Kidney (tissue), 14 donors: ENCODE data around the gene IL9. TPM values are rescaled to one million over a fixed set of nuclear protein-coding genes. Genes with fewer than 3 reads are reported as not detected.

ENCODE experiments used
- DNase-seq, 5 donors: peaks; one replicate each; pipeline ENCODE4 v3.0.0-alpha.2; 2013 to 2020
- FAIRE-seq: peaks from 2 replicates; lab custom pipeline; 2012; peaks lifted over from hg19 to GRCh38; lab: Jason Lieb, UNC
- H3K27ac ChIP-seq, 2 donors: one replicate each; pipeline ENCODE4 v1.7.0; 2013; ENCODE audit warnings: low read depth in 2 of 2, low read length in 2 of 2, inconsistent platforms in 1 of 2
- H3K27me3 ChIP-seq: one replicate; pipeline ENCODE4 v1.7.1; 2013; ENCODE audit warnings: low read length, inconsistent platforms; ENCODE audit not compliant: control insufficient read depth, insufficient read depth
- H3K36me3 ChIP-seq, 3 donors: one replicate each; pipeline versions ENCODE4 v1.7.0 to v1.7.1; 2013; ENCODE audit warnings: low read length in 3 of 3, control low read depth in 1 of 3, inconsistent platforms in 1 of 3; ENCODE audit not compliant: insufficient read depth in 3 of 3, control insufficient read depth in 2 of 3
- H3K4me1 ChIP-seq, 3 donors: one replicate each; pipeline versions ENCODE4 v1.7.0 to v1.7.1; 2013; ENCODE audit warnings: low read length in 3 of 3, inconsistent platforms in 1 of 3, low read depth in 1 of 3; ENCODE audit not compliant: control insufficient read depth in 2 of 3, insufficient read depth in 2 of 3
- H3K4me3 ChIP-seq, 3 donors: one replicate each; pipeline versions ENCODE4 v1.7.0 to v1.8.1; 2013; ENCODE audit warnings: low read length in 3 of 3, control low read depth in 1 of 3, inconsistent platforms in 1 of 3
- H3K9ac ChIP-seq, 3 donors: one replicate each; pipeline versions ENCODE4 v1.7.0 to v1.7.1; 2013; ENCODE audit warnings: low read length in 3 of 3, control low read depth in 1 of 3, inconsistent platforms in 1 of 3
- H3K9me3 ChIP-seq, 3 donors: one replicate each; pipeline versions ENCODE4 v1.7.0 to v1.7.1; 2013; ENCODE audit warnings: low read length in 3 of 3, control low read depth in 1 of 3, inconsistent platforms in 1 of 3; ENCODE audit not compliant: control insufficient read depth in 2 of 3, insufficient read depth in 1 of 3
- CTCF ChIP-seq: IDR thresholded peaks from 3 replicates; pipeline ENCODE4 v1.5.1; 2012; ENCODE audit warnings: mild to moderate bottlenecking, moderate library complexity, borderline replicate concordance; ENCODE audit not compliant: insufficient read depth; ENCODE audit errors: extremely low read depth
- intact Hi-C: fragments of 100-400 bp; cut with DNase I; formaldehyde crosslinking; loops from one replicate; pipeline ENCODE4 v1.11.1; 2022
- polyA plus RNA-seq: library from polyadenylated mRNA; stranded (reverse); fragments of 350-450 nt; fragmentation: Illumina TruSeq; extraction: RNeasy Lipid Tissue Mini Kit (QIAGEN cat#74804); gene quantifications from one replicate; pipeline ENCODE4 v1.2.3, GENCODE V29; 2014; ENCODE audit warnings: low read depth, low replicate concordance; ENCODE audit not compliant: insufficient read depth
- total RNA-seq: library from RNA; stranded (reverse); fragmentation: NEBNext Ultra II Directional; extraction: Animal tissue kit (Norgen Biotek cat#: 25700); gene quantifications from one replicate; pipeline ENCODE4 v1.2.1, GENCODE V29; 2021
- donor health status: control.
- donor health status: control.
- donor health status: control.
- donor health status: control.
- donor health status: control.
- donor health status: DM: yes; HTN: yes; CAD: no.
- donor health status: Normal renal cell carcinoma (clear cell type).

IL9 gene
- total and polyA plus RNA-seq, 2 donors from 2014 or later, result not detected

GRCh38 chr5:135881244-135881643 lies 14.4 kb downstream of the IL9 start:
- Histone ChIP-seq H3K36me3 (no peaks in the 10 kb centered on the region), H3K4me1 (peaks cover 0 to 27% (median 17%) of the 10 kb centered on the region in 3 donors), H3K4me3 (no peak overlapping the region), H3K9me3 (no peaks in the 10 kb centered on the region), H3K27ac (no peak overlapping the region), H3K9ac (no peak overlapping the region), H3K27me3 (no peaks in the 10 kb centered on the region)
- intact Hi-C loops, result no loop called here
- peak in 1 of 5 donors; percentile 49 for DNase-seq
- TF ChIP-seq CTCF, result no peak
- FAIRE-seq, result no peak

- intact Hi-C loops, result no loop called here
- FAIRE-seq (no peak), DNase-seq (no peak)
- no peaks in the 10 kb centered on the region for H3K9me3 ChIP-seq
- H3K27ac ChIP-seq, result no peak overlapping the region
- H3K9ac ChIP-seq, result no peak overlapping the region
- H3K4me1 ChIP-seq, result peaks cover 0 to 27% (median 17%) of the 10 kb centered on the region in 3 donors
- no peak for TF ChIP-seq CTCF
- H3K36me3 ChIP-seq, result no peaks in the 10 kb centered on the region
- no peaks in the 10 kb centered on the region for H3K27me3 ChIP-seq
- H3K4me3 ChIP-seq, result no peak overlapping the region
Measured at GRCh38 chr5:135880801-135881200, 14.8 kb downstream of the IL9 start.

GRCh38 chr5:135880278-135880677 lies 15.4 kb downstream of the IL9 start:
- H3K9me3 ChIP-seq, result no peaks in the 10 kb centered on the region
- no peaks in the 10 kb centered on the region for H3K36me3 ChIP-seq
- H3K9ac ChIP-seq, result no peak overlapping the region
- H3K27me3 ChIP-seq, result no peaks in the 10 kb centered on the region
- DNase-seq (no peak), FAIRE-seq (no peak)
- intact Hi-C loops, result no loop called here
- H3K27ac ChIP-seq, result no peak overlapping the region
- peaks cover 0 to 27% (median 17%) of the 10 kb centered on the region in 3 donors for H3K4me1 ChIP-seq
- no peak overlapping the region for H3K4me3 ChIP-seq
- no peak for TF ChIP-seq CTCF

GRCh38 chr5:135879591-135879990 lies 16.1 kb downstream of the IL9 start:
- intact Hi-C loops, result no loop called here
- peak overlapping the region in 1 of 2 donors; percentile 35 for H3K27ac ChIP-seq
- no peaks in the 10 kb centered on the region for H3K9me3 ChIP-seq
- no peaks in the 10 kb centered on the region for H3K27me3 ChIP-seq
- no peak overlapping the region for H3K4me3 ChIP-seq
- FAIRE-seq (no peak), DNase-seq (no peak)
- peaks cover 0 to 31% (median 17%) of the 10 kb centered on the region in 3 donors for H3K4me1 ChIP-seq
- no peaks in the 10 kb centered on the region for H3K36me3 ChIP-seq
- TF ChIP-seq CTCF, result no peak
- H3K9ac ChIP-seq, result no peak overlapping the region
